HG03280 (cell line): ENCODE results near the gene ADPRH.

ENCODE experiments used
- ATAC-seq: cut with Tn5 transposase; IDR thresholded peaks from one replicate; pipeline ENCODE4 v1.9.1; 2021; ENCODE audit warnings: mild to moderate bottlenecking, moderate library complexity; ENCODE audit not compliant: unreplicated experiment

ADPRH gene

GRCh38 chr3:119627461-119627860 lies 48.2 kb downstream of the ADPRH start:
- ATAC-seq = no peak

- peak; percentile 52 for ATAC-seq
Measured at GRCh38 chr3:119628390-119628789, 49.1 kb downstream of the ADPRH start.

- ATAC-seq = peak; percentile 30
Measured at GRCh38 chr3:119628816-119629445, 49.6 kb downstream of the ADPRH start.

GRCh38 chr3:119630128-119630879 lies 51.0 kb downstream of the ADPRH start:
- ATAC-seq = no peak

DNA sequence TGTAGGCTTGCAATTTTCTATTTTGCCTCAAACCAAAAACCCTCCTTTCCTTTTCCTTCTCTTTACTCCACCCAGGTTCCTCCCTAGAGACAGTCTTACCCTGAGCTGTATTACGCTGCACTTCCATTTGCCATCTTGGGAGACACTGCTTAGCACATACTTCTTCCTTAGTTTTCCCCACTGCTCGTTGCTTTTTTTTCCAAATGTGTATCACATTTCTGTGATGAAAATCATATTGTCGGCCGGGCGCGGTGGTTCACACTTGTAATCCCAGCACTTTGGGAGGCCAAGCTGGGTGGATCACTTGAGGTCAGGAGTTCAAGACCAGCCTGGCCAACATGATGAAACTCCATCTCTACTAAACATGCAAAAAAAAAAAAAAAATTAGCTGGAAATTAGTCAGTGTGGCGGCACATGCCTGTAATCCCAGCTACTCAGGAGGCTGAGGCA lies 51.6 kb downstream of the ADPRH start:
- no peak for ATAC-seq

DNA sequence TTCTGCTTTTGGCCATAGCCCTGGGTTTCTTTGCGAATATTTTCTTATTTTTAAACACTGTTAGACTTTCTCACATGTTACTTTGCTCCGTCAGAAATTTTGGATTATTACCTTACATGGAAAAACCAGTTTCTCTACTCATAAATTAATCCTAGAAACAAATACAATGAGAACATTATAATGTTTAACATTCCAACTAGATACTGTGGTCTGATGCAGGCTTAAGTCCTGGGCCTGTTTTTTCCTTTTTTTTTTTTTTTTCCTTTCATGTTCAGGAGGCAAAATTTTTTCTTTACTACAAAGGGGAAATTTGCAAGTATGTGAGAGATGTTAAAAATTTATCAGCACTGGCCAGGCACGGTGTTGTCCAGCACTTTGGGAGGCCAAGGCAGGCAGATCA lies 52.2 kb downstream of the ADPRH start:
- no peak for ATAC-seq

GRCh38 chr3:119632216-119632615 lies 52.9 kb downstream of the ADPRH start:
- ATAC-seq = no peak

- ATAC-seq = no peak
Measured at GRCh38 chr3:119632829-119633228, 53.5 kb downstream of the ADPRH start.

GRCh38 chr3:119635719-119636118 lies 56.4 kb downstream of the ADPRH start:
- ATAC-seq = no peak

DNA sequence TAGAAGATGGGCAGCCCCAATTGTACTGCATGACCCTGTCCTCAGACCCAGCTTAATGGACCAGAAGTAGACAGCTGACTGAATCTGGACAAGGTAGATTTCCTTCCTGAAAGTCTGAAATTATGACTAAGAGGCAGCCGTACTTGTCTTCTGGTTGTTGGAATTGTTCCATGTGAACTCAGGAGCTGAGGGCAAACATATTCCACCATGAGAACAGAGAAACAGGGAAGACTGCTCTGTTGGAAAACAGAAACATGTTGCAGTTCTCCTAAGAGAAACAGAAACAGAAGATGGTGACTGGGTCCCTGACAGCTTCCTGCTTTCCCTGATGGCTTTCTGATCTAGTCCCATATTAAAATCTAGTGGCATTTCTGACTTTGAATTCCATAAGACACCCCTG lies 57.0 kb downstream of the ADPRH start:
- ATAC-seq = no peak

- ATAC-seq = no peak
Measured at GRCh38 chr3:119636891-119637611, 57.8 kb downstream of the ADPRH start.

DNA sequence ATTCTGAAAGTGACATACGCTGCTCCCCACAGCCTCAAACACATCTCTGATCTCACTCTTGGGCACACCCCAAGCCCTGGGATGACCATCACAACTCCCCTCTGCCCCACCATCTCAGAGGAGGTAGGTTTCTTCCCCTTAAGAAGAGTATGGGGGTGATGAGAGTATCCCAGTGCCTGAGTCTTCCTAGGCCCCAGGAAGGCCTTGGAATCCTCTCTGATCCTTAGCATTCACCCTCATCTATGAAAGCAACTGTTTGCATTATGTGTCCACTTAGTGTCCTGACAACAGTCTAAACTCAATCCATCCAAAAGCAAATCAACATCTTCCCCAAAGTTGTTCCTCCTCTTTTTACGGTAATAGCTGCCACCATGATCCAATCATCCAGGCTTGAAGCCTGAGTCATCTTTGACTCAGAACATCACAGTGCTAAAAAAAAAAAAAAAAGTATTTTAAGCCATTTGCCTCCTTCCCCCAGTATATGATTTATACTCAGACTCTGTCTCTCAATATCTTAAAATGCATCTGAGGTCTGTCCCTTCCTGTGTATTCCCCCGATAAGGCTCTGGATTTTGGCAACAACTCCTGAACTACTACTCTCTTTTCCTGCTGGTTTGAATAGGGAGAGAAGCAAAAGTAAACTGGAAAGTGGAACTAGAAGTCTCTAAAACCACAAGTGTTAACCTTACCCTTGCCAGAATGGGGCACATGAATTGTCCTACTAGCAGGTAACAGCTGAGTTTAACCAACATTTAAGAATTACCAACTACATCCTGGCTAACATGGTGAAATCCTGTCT lies 58.6 kb downstream of the ADPRH start:
- ATAC-seq = peak; percentile 39
